Measurements from ENCODE around the gene WDR17.

DNA sequence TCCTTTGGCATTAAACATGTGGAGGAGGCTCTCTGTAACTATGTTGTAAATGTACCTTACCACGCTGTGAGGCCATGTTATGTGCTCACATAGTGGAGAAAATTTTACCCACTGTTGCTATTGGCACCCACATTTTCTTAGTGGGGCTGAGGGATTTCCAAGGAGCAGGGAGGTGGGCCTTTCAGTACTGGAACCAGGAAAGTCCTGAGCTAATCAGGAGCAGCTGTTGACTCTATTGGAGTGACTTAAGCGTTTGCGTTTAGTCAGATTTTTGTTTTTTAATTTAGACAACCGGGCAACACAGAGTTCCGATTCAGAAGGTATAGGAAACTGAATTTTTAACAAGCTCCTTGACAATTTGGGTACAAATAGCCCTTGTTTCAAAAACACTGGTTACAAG is 30.7 kb upstream of the WDR17 start:
- no peak for TF ChIP-seq EZH2phosphoT487 (IDR thresholded peaks at IDR 0.05; ENCODE audit: low read depth)
- TF ChIP-seq, protein P1, sequence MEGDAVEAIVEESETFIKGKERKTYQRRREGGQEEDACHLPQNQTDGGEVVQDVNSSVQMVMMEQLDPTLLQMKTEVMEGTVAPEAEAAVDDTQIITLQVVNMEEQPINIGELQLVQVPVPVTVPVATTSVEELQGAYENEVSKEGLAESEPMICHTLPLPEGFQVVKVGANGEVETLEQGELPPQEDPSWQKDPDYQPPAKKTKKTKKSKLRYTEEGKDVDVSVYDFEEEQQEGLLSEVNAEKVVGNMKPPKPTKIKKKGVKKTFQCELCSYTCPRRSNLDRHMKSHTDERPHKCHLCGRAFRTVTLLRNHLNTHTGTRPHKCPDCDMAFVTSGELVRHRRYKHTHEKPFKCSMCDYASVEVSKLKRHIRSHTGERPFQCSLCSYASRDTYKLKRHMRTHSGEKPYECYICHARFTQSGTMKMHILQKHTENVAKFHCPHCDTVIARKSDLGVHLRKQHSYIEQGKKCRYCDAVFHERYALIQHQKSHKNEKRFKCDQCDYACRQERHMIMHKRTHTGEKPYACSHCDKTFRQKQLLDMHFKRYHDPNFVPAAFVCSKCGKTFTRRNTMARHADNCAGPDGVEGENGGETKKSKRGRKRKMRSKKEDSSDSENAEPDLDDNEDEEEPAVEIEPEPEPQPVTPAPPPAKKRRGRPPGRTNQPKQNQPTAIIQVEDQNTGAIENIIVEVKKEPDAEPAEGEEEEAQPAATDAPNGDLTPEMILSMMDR (IDR thresholded peaks at IDR 0.05; ENCODE audit: low read depth, low read length), result no peak
